ENCODE results near the gene TEAD2.
"Not testable (repeated sequence)": the region's sequence is repeated elsewhere in the genome, so short reads cannot be mapped to it uniquely, and the experiment has no call there.

The TEAD2 gene

DNA sequence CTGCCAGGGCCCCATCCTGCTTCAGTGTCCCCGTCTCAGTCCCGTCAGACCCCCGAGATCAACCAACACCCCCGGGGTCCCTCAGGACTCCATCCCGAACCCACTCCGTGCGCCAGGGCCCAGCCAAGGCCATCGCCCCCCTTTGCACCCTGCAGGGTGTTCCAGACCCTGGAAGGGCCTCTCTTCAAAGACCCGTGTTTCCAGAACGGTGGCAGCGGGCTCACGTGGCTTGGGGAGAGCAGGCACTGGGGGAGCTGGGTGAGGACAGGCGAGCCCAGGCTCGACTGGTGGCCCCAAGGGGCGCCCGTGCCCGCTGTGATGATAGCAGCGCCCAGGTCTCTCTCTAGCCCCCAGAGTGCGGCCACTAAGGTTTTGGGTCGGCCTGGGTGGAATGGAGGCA, 27.2 kb upstream of the TEAD2 start:
- DNase-seq (ENCODE audit: insufficient read length, low spot score): no peak
- TF ChIP-seq POU2F2 (IDR thresholded peaks at IDR 0.05; ENCODE audit: low read depth, low read length): no peak
- TF ChIP-seq PAX5 (IDR thresholded peaks at IDR 0.05; ENCODE audit: insufficient read depth, low read length, severe bottlenecking): no peak
- no peak for TF ChIP-seq POLR2AphosphoS5 (IDR thresholded peaks at IDR 0.05; ENCODE audit: low read depth, low read length)
- FAIRE-seq: no peak

DNA sequence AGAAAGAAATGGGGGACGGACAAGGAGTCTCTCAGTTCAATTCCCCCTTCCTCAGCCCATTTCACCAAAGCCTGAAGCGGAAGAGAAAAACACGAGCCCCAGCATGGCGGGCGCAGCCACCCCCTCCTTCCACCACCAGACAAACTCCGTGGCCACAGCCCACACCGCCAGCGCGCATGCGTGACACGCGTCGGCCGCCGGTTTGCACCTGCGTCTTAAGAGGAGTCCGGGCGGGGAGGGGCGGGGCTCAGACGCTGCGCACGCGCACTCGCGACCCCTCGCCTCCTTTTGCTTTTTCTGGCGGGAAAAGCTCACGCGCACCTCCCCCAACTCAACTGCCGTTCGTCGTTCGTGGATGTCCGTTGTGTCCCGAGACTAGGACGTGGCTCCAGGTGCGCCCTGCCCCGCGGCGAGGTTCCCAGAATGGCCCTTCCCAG, 25.7 kb upstream of the TEAD2 start, which contains the start of gene KASH5:
Gene KASH5 (plus strand): TSS at position 314 of the 437 bp plus-strand sequence. CDS start 2,635 bp downstream, outside the sequence.
- DNase-seq (ENCODE audit: insufficient read length, low spot score) (peak; percentile 71), FAIRE-seq (peak; percentile 86)
- TF ChIP-seq SPI1 (IDR thresholded peaks at IDR 0.05; ENCODE audit: low read depth, low read length) (no peak), POLR2AphosphoS5 (IDR thresholded peaks at IDR 0.05; ENCODE audit: low read depth, low read length) (0 out of 2 replicates have a peak, but pooled peaks have one; percentile 33), POLR2A (IDR thresholded peaks at IDR 0.05; ENCODE audit: low read depth, low read length) (0 out of 2 replicates have a peak, but pooled peaks have one; percentile 26), TAF1 (IDR thresholded peaks at IDR 0.05; ENCODE audit: low read depth, low read length) (no peak)

DNA sequence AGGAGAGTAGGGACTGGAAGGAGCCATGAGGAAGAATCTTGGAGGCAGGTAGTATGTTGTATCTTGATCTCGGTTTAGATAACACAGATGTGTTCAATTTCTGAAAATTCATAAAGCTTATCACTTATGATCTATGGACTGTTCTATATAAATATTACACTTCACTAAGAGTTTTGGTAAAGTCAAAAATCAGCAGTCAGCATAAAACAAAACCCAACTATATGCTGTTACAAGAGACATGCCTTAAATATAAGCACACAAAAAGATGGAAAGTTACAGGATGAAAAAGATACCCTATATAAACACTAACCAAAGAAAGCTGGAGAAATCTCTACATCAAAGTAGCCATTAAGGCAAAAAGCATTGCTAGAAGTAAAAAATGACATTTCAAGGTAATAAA, 21.4 kb upstream of the TEAD2 start:
- DNase-seq (ENCODE audit: insufficient read length, low spot score) (no peak), FAIRE-seq (no peak)
- no peak for TF ChIP-seq POLR2AphosphoS5 (IDR thresholded peaks at IDR 0.05; ENCODE audit: low read depth, low read length)

DNA sequence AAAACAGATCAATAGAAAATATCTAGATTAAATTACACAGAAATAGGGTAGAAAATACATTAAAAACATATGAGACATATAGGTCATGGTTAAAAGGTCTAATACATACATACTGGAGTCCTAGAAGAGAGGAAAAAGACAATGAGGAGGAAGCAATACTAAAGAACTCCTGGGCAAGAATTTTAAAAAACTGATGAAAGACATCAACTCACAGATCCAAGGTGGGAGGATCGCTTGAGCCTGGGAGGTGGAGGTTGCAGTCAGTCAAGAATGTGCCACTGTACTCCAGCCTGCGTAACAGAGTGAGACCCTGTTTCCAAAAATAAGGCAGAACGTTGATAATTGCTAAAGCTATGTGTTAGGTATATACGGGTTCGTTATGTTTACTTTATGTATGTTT, 20.4 kb upstream of the TEAD2 start:
- FAIRE-seq (no peak), DNase-seq (ENCODE audit: insufficient read length, low spot score) (no peak)
- TF ChIP-seq PAX5 (IDR thresholded peaks at IDR 0.05; ENCODE audit: insufficient read depth, low read length, severe bottlenecking): no peak
- no peak for TF ChIP-seq POLR2A (IDR thresholded peaks at IDR 0.05; ENCODE audit: low read depth, low read length)
- no peak for TF ChIP-seq POLR2AphosphoS5 (IDR thresholded peaks at IDR 0.05; ENCODE audit: low read depth, low read length)
- TF ChIP-seq TAF1 (IDR thresholded peaks at IDR 0.05; ENCODE audit: low read depth, low read length): no peak
- no peak for TF ChIP-seq POU2F2 (IDR thresholded peaks at IDR 0.05; ENCODE audit: low read depth, low read length)

DNA sequence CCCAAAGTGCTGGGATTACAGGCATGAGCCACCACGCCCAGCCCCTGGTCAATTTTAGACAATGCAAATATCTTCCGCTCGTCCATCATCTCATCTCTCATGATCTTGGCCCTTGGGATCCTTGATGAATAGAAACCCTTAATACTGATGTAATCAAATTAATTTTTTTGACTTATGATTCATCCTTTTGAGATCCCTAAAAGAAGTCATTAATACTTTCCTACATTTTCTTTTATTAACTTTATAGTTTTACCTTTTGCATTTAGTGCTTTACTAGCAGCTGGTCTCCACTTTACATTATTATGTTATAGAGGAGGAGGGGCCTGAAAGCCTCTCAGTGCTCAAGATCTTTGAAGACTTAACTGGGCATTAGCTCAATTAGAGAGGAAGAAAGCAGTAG, 18.2 kb upstream of the TEAD2 start:
- TF ChIP-seq POLR2AphosphoS5 (IDR thresholded peaks at IDR 0.05; ENCODE audit: low read depth, low read length) (no peak), TAF1 (IDR thresholded peaks at IDR 0.05; ENCODE audit: low read depth, low read length) (no peak), PAX5 (IDR thresholded peaks at IDR 0.05; ENCODE audit: insufficient read depth, low read length, severe bottlenecking) (no peak), POLR2A (IDR thresholded peaks at IDR 0.05; ENCODE audit: low read depth, low read length) (no peak), POU2F2 (IDR thresholded peaks at IDR 0.05; ENCODE audit: low read depth, low read length) (no peak), SPI1 (IDR thresholded peaks at IDR 0.05; ENCODE audit: low read depth, low read length) (no peak)
- DNase-seq (ENCODE audit: insufficient read length, low spot score) (no peak), FAIRE-seq (no peak)

DNA sequence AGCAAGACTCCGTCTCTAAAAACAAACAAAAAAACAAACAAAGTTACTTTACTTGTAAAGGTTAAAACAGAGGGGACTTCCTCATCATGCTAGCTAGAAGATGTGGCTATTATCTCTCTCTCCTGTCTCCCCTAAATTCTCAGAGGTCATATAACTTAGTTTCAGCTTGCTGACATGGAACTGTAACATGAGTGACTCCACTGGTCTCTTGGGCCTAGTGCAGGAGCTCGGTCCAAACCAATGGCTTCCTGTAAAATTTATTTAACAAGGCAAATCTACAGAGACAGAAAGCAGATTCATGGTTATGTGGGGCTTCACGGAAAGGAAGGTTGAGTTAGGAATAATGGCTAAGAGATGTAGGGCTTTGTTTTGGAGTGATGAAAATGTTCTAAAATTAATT, 16.3 kb upstream of the TEAD2 start:
- no peak for FAIRE-seq

DNA sequence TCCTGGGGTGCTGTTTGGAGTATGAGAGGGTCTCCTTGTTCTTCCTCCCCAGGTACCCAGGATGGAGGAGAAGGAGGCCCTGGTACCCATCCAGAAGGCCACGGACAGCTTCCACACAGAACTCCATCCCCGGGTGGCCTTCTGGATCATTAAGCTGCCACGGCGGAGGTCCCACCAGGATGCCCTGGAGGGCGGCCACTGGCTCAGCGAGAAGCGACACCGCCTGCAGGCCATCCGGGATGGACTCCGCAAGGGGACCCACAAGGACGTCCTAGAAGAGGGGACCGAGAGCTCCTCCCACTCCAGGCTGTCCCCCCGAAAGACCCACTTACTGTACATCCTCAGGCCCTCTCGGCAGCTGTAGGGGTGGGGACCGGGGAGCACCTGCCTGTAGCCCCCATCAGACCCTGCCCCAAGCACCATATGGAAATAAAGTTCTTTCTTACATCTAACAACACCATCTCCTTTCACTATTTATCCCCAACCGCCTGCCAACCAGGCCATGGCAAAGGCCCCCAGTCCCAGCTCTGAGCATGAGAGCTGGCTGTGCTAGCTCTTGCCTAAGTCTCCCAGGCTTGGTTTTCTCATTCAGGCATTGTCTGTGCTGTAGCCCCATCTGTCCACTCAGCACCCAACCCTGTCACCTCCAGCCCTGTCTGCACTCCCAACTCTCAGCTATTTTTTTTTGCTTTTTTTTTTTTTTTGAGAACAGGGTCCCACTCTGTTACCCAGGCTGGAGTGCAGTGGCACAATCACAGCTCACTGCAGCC, 12.6 kb upstream of the TEAD2 start:
- DNase-seq (ENCODE audit: insufficient read length, low spot score): no peak
- no peak for TF ChIP-seq TAF1 (IDR thresholded peaks at IDR 0.05; ENCODE audit: low read depth, low read length)
- no peak for TF ChIP-seq POU2F2 (IDR thresholded peaks at IDR 0.05; ENCODE audit: low read depth, low read length)
- TF ChIP-seq POLR2A (IDR thresholded peaks at IDR 0.05; ENCODE audit: low read depth, low read length): no peak
- TF ChIP-seq POLR2AphosphoS5 (IDR thresholded peaks at IDR 0.05; ENCODE audit: low read depth, low read length): no peak
- TF ChIP-seq SPI1 (IDR thresholded peaks at IDR 0.05; ENCODE audit: low read depth, low read length): no peak
- no peak for TF ChIP-seq PAX5 (IDR thresholded peaks at IDR 0.05; ENCODE audit: insufficient read depth, low read length, severe bottlenecking)
- FAIRE-seq: no peak

More for the DNA sequence above, 16.3 kb upstream of the TEAD2 start:
- no peak for DNase-seq (ENCODE audit: insufficient read length, low spot score)
- TF ChIP-seq POLR2AphosphoS5 (IDR thresholded peaks at IDR 0.05; ENCODE audit: low read depth, low read length) (no peak), TAF1 (IDR thresholded peaks at IDR 0.05; ENCODE audit: low read depth, low read length) (no peak), SPI1 (IDR thresholded peaks at IDR 0.05; ENCODE audit: low read depth, low read length) (no peak), PAX5 (IDR thresholded peaks at IDR 0.05; ENCODE audit: insufficient read depth, low read length, severe bottlenecking) (no peak), POLR2A (IDR thresholded peaks at IDR 0.05; ENCODE audit: low read depth, low read length) (no peak), POU2F2 (IDR thresholded peaks at IDR 0.05; ENCODE audit: low read depth, low read length) (no peak)

DNA sequence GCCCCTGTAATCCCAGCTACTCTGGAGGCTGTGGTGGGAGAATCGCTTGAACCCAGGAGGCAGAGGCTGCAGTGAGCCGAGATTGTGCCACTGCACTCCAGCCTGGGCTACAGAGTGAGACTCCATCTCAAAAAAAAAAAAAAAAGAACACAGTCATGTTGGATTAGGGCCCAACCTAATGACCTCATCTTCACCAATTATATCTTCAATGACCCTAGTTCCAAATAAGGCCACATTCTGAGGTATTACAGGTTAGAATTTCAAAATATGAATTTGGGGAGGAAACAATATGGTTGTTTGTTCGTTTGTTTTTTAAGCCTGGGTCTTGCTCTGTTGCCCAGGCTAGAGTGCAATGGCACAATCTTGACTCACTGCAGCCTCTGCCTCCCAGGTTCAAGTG, 11.0 kb upstream of the TEAD2 start:
- DNase-seq (ENCODE audit: insufficient read length, low spot score); FAIRE-seq: not testable (repeated sequence)

DNA sequence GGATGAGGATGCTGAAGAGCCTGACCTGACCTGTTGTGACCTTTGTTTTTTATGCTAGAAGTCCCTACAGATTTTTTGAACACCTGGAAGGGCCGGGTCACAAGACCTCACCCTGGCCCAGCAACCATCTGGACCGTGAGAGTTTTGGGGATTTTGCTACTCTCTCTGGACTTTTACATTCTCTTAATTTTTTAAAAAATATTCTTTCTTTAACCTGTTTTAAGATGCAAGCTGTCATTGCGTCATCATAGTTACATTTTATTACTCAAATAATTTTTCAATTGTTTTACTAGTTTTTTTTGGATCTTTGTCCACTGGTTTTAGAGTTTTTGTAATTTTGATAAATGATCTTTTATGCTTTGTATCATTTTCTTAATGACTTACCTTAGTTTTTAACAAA, 9.0 kb upstream of the TEAD2 start:
- no peak for DNase-seq (ENCODE audit: insufficient read length, low spot score)
- FAIRE-seq: no peak
- TF ChIP-seq POLR2AphosphoS5 (IDR thresholded peaks at IDR 0.05; ENCODE audit: low read depth, low read length) (no peak), POLR2A (IDR thresholded peaks at IDR 0.05; ENCODE audit: low read depth, low read length) (no peak), TAF1 (IDR thresholded peaks at IDR 0.05; ENCODE audit: low read depth, low read length) (no peak), POU2F2 (IDR thresholded peaks at IDR 0.05; ENCODE audit: low read depth, low read length) (no peak), SPI1 (IDR thresholded peaks at IDR 0.05; ENCODE audit: low read depth, low read length) (no peak), PAX5 (IDR thresholded peaks at IDR 0.05; ENCODE audit: insufficient read depth, low read length, severe bottlenecking) (no peak)

DNA sequence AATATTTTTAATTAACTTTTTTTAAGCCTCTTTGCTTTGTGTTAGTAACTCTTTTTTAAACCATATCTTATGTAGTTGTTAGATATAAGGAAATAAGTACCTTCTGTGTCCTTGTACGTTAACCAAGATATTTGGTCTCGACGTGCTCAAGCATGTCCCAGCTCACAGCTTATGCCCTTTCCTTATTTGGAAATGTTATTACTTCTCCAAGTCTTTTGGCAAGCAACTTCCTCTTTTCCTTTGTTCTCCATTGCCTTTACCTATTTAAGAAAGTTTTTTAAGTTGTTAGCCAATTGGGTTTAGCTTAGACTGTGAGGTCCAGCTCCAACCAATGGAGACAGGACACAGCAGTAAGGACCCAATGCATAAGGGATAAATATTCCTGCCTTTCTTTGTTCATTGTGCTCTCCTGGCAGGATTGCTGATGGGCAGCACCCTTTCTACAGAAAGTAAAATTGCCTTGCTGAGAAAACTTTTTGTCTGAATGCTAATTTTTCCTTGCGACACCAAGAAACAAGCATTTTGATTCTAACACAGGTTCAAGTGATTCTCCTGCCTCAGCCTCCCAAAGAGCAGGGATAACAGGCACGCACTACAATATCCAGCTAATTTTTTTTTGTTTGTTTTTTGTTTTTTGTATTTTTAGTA, 6.6 kb upstream of the TEAD2 start:
- FAIRE-seq: no peak
- DNase-seq (ENCODE audit: insufficient read length, low spot score): no peak

More for the DNA sequence above, 6.6 kb upstream of the TEAD2 start:
- TF ChIP-seq SPI1 (IDR thresholded peaks at IDR 0.05; ENCODE audit: low read depth, low read length): no peak
- no peak for TF ChIP-seq POU2F2 (IDR thresholded peaks at IDR 0.05; ENCODE audit: low read depth, low read length)

Measured in GM12891 (cell line).